Panc1 (cell line): Measurements from ENCODE around the gene GMPPA. TPM values are rescaled to one million over a fixed set of nuclear protein-coding genes. Genes with fewer than 3 reads are reported as not detected.

ENCODE experiments used
- ATAC-seq: fragments of 200-7000 bp; cut with Tn5 transposase; 2 replicates; pipeline ENCODE4 v1.9.1; 2020; ENCODE audit warnings: mild to moderate bottlenecking, moderate library complexity
- Bru-seq: library from RNA; stranded (reverse); fragments of 400-500 nt; gene quantifications from one replicate; lab custom pipeline; 2021; lab: Mats Ljungman, UMichigan
- BruChase-seq, 2 experiments: library from RNA; stranded (reverse); fragments of 400-500 nt; gene quantifications; one replicate each; lab custom pipeline; 2021; lab: Mats Ljungman, UMichigan
- BruUV-seq: library from RNA; stranded (reverse); fragments of 400-500 nt; replicated peaks from 2 replicates; lab custom pipeline; 2021; lab: Mats Ljungman, UMichigan
- CTCF ChIA-PET: fragments of 300-600 bp; sonication (Branson Sonifier 250); formaldehyde crosslinking; loops from one replicate; lab custom pipeline; 2022; ENCODE audit warnings: antibody characterized with exemption; lab: Charles Lee
- POLR2A ChIA-PET: fragments of 300-600 bp; sonication (Branson Sonifier 250); formaldehyde crosslinking; loops from one replicate; lab custom pipeline; 2022; ENCODE audit warnings: antibody characterized with exemption; lab: Charles Lee
- DNase-seq: peaks from one replicate; pipeline ENCODE4 v3.0.0-alpha.2; 2010; ENCODE audit warnings: low read depth, low spot score
- H3K27ac ChIP-seq: 2 replicates; pipeline ENCODE4 v1.5.1; 2011; ENCODE audit warnings: mild to moderate bottlenecking, low read length, inconsistent platforms
- H3K27me3 ChIP-seq: fragments of 200-500 bp; sonication (Bioruptor generic); 2 replicates; pipeline ENCODE4 v1.6.0; 2014; ENCODE audit warnings: low read length, inconsistent platforms; ENCODE audit not compliant: control insufficient read depth, insufficient read depth
- H3K36me3 ChIP-seq: fragments of 200-500 bp; sonication (Bioruptor generic); 2 replicates; pipeline ENCODE4 v1.5.1; 2014; ENCODE audit warnings: inconsistent platforms, mild to moderate bottlenecking, low read length, moderate library complexity; ENCODE audit not compliant: control insufficient read depth, insufficient read depth
- H3K4me1 ChIP-seq: 2 replicates; pipeline ENCODE4 v1.5.1; 2011; ENCODE audit warnings: inconsistent platforms, mild to moderate bottlenecking, low read length, moderate library complexity; ENCODE audit not compliant: control insufficient read depth, insufficient read depth
- H3K4me3 ChIP-seq, 2 experiments: 2 replicates each; pipeline ENCODE4 v1.5.1; 2011 to 2012; ENCODE audit warnings: low read depth in 2 of 2, low read length in 2 of 2, mild to moderate bottlenecking in 2 of 2, inconsistent platforms in 1 of 2, moderate library complexity in 1 of 2
- H3K9me3 ChIP-seq: fragments of 200-500 bp; sonication (Bioruptor generic); 2 replicates; pipeline ENCODE4 v1.5.1; 2014; ENCODE audit warnings: low read depth, mild to moderate bottlenecking, inconsistent platforms, low read length, moderate library complexity; ENCODE audit not compliant: control insufficient read depth, insufficient read depth
- CTCF ChIP-seq: fragments of 450-650 bp; IDR thresholded peaks from 2 replicates; pipeline ENCODE4 v1.5.1; 2017; ENCODE audit warnings: mild to moderate bottlenecking
- POLR2AphosphoS5 ChIP-seq: IDR thresholded peaks from 2 replicates; pipeline ENCODE4 v1.6.1; 2012; ENCODE audit warnings: mild to moderate bottlenecking, low read depth, low read length, moderate library complexity
- REST ChIP-seq, 2 experiments: IDR thresholded peaks; 2 replicates each; pipeline ENCODE4 v1.6.1; 2011 to 2012; ENCODE audit warnings: low read depth in 2 of 2, control low read depth in 1 of 2, low read length in 1 of 2, mild to moderate bottlenecking in 1 of 2, moderate library complexity in 1 of 2; ENCODE audit not compliant: insufficient read depth in 1 of 2
- SIN3A ChIP-seq: IDR thresholded peaks from 2 replicates; pipeline ENCODE4 v1.6.1; 2012; ENCODE audit warnings: low read depth, mild to moderate bottlenecking, low read length, moderate library complexity, borderline replicate concordance; ENCODE audit not compliant: insufficient read depth
- TCF7L2 ChIP-seq: IDR thresholded peaks from 2 replicates; pipeline ENCODE4 v1.6.1; 2011; ENCODE audit warnings: mild to moderate bottlenecking, low read depth, low read length, inconsistent platforms
- in situ Hi-C: cut with HindIII; loops from 2 replicates; pipeline ENCODE4 v1.10.0; 2016; ENCODE audit warnings: low sequenced_read_pairs, low pct_unique_long_range_greater_than_20kb
- intact Hi-C: fragments of 100-400 bp; cut with micrococcal nuclease; formaldehyde crosslinking; loops from one replicate; pipeline ENCODE4 v1.10.0; 2022; ENCODE audit not compliant: unreplicated experiment
- long read RNA-seq: library from polyadenylated mRNA; unstranded; transcript quantifications from one replicate; pipeline ENCODE4 v2.0.0, GENCODE V29; 2021; ENCODE audit not compliant: unreplicated experiment
- polyA plus RNA-seq: library from polyadenylated mRNA; unstranded; fragments of >200 nt; gene quantifications from one replicate; pipeline ENCODE4 v1.2.1, GENCODE V29; 2012; ENCODE audit warnings: missing spikeins; ENCODE audit not compliant: insufficient read length
- total RNA-seq: library from RNA; stranded (reverse); gene quantifications from one replicate; pipeline ENCODE4 v1.2.1, GENCODE V29; 2021; ENCODE audit not compliant: unreplicated experiment

Gene GMPPA
- 66.2 TPM for total RNA-seq
- polyA plus RNA-seq, result 91.4 TPM
- Bru-seq, nascent RNA, result percentile 70 among the genes with signal in this experiment
- percentile 89 among the genes with signal in this experiment for BruChase-seq, experiment 1, labeled RNA remaining after a 2-hour chase
- percentile 80 among the genes with signal in this experiment for BruChase-seq, experiment 2, labeled RNA remaining after a 6-hour chase
- long read RNA-seq, transcript GMPPA-203 (13 exons, 1,823 nt), result minor isoform, 5 of 84 reads
- long read RNA-seq, transcript GMPPA-204 (13 exons, 1,501 nt), result minor isoform, 12 of 84 reads
- long read RNA-seq, transcript GMPPA-201 (13 exons, 1,544 nt), result major isoform, 23 of 84 reads
- long read RNA-seq, partial matches to known transcripts, result 15 of 84 reads
- long read RNA-seq, other reads (novel, unspliced or antisense), result 29 of 84 reads

DNA sequence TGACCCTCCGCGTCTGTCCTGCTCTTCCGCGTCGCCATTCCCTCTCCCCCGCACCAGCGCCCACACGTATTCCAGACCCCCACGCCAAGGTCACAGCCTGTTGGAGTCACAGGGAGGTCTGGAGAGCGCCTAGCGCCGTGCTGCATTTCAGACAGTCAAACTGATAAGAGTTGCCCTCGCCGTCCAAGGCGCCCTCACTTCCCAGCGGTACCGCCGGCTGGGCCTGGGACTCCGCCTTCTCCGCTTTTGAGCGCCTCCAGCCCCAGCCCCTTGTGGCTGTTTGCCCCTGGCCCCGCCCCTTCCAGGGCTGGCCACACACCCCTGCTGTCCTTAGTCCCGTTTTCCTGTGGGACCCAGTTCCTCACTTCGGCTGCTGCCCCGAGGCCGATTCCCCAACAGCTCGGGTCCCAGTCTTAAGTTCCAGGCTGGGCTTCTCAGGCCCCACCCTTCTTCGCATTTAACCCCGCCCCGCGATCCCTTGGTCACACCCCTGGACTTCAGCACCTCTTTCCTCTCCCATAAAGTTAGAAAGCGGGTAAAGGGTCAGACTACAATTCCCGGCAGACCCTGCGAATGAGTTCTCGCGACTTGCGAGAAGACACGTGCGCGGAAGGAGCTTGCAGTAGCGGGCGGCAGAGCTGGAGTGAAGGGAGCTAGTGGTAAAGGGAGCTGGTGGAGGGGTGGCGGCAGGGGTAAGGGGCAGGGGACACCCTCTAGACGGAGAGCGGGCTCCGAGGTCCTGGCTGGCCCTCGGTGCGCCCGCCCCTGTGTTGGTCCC, at the start of gene GMPPA:
TSS of gene GMPPA (plus strand) at position 612 of the 778 bp plus-strand sequence. CDS start 1,085 bp downstream, outside the sequence.
- TF ChIP-seq POLR2AphosphoS5 (peak; percentile 90), CTCF (no peak), SIN3A (peak; percentile 78), REST (IDR thresholded peaks at IDR 0.05; ENCODE audit: insufficient read depth in 1 of 2, low read depth in 2 of 2, low read length in 1 of 2) (no peak; a peak in 1 of 4 replicates), TCF7L2 (no peak)
- TSS peak; percentile 76 for BruUV-seq
- Histone ChIP-seq H3K4me3 (peak within 1 kb of the TSS; percentile 71 to 95), H3K36me3 (peaks cover 3% of the 10 kb centered on the region; the same call in 1 of the 2 replicates), H3K9me3 (no peaks in the 10 kb centered on the region), H3K27me3 (no peaks in the 10 kb centered on the region), H3K27ac (peak within 1 kb of the TSS; percentile 96), H3K4me1 (peaks cover 15% of the 10 kb centered on the region)
- peak; percentile 98 for DNase-seq
- in situ Hi-C loops (no loop called here), intact Hi-C loops (no loop called here)
- ChIA-PET CTCF (interaction anchor here (0.6 to 3.0 kb wide), 5 partner anchors 11 to 79 kb away, joined by 5 to 27 read pairs (median 10); no protein-coding TSS in a partner anchor), POLR2A (interaction anchor here (0.6 to 0.9 kb wide), 2 partner anchors 8 to 111 kb away, joined by 3 to 5 read pairs; partner anchors contain the start of gene DNPEP)
- ATAC-seq, result peak; percentile 94

DNA sequence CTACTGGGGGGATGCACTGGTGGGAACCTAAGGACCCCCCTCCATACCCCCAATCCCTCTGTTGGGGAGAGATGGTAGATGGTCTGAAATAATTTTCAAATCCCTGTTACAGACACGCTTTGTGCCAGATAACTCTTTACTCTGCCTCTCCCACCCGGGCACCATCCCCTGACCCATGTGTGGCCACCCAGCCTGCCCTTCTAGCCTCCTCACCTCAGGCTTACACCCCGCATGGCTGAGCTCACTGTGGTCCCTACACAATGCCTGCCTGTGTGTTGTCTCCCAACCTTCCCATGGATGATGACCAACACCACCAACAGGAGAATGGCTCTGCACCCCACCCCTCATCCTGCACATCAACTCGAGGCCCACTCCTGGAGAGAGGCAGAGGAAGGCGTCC, 49.1 kb upstream of the GMPPA start:
- ChIA-PET POLR2A (no interaction called here), CTCF (no interaction called here)
- Histone ChIP-seq H3K9me3 (no peaks in the 10 kb centered on the region), H3K27me3 (no peaks in the 10 kb centered on the region), H3K4me3 (no peak overlapping the region), H3K36me3 (no peaks in the 10 kb centered on the region), H3K4me1 (peaks cover 7% of the 10 kb centered on the region; the same call in 1 of the 2 replicates), H3K27ac (no peak overlapping the region)
- ATAC-seq (no peak), DNase-seq (no peak)
- in situ Hi-C loops, result no loop called here
- BruUV-seq, result no TSS peak
- TF ChIP-seq POLR2AphosphoS5 (no peak), REST (IDR thresholded peaks at IDR 0.05; ENCODE audit: insufficient read depth in 1 of 2, low read depth in 2 of 2, low read length in 1 of 2) (no peak), CTCF (no peak), SIN3A (no peak), TCF7L2 (no peak)
- intact Hi-C loops, result no loop called here
